ENCODE results near the gene ARHGEF7. TPM values are rescaled to one million over a fixed set of nuclear protein-coding genes. Genes with fewer than 3 reads are reported as not detected.

The ARHGEF7 gene
- total RNA-seq, 2 donors from 2014 or later: 61.7 to 76.0 TPM

- intact Hi-C loops (cut with DNase I): no loop called here
- DNase-seq (ENCODE audit: low spot score): no peak
These were observed 8.1 kb downstream of the ARHGEF7 start for GRCh38 chr13:111123221-111123620.

GRCh38 chr13:111123649-111124048 is 8.5 kb downstream of the ARHGEF7 start:
- no peak for DNase-seq (ENCODE audit: low spot score)
- intact Hi-C loops (cut with DNase I): no loop called here

GRCh38 chr13:111126509-111126908 is 11.4 kb downstream of the ARHGEF7 start:
- DNase-seq (ENCODE audit: low spot score): no peak
- intact Hi-C loops (cut with DNase I): no loop called here

- DNase-seq (ENCODE audit: low spot score): no peak
- intact Hi-C loops (cut with DNase I): no loop called here
These were observed 14.5 kb downstream of the ARHGEF7 start for GRCh38 chr13:111129465-111130115.

- DNase-seq (ENCODE audit: low spot score): no peak
- intact Hi-C loops (cut with DNase I): no loop called here
These were observed 15.0 kb downstream of the ARHGEF7 start for GRCh38 chr13:111130116-111130508.

GRCh38 chr13:111131048-111131447 is 15.9 kb downstream of the ARHGEF7 start:
- intact Hi-C loops (cut with DNase I): no loop called here
- DNase-seq (ENCODE audit: low spot score): no peak

- intact Hi-C loops (cut with DNase I): no loop called here
- no peak for DNase-seq (ENCODE audit: low spot score)
These were observed 16.5 kb downstream of the ARHGEF7 start for GRCh38 chr13:111131611-111132010.

- DNase-seq (ENCODE audit: low spot score): no peak
- intact Hi-C loops (cut with DNase I): no loop called here
These were observed 17.8 kb downstream of the ARHGEF7 start for GRCh38 chr13:111132948-111133347.

GRCh38 chr13:111139452-111139851 is 24.3 kb downstream of the ARHGEF7 start:
- no peak for DNase-seq (ENCODE audit: low spot score)
- intact Hi-C loops (cut with DNase I): no loop called here

GRCh38 chr13:111139873-111140561 is 24.9 kb downstream of the ARHGEF7 start:
- intact Hi-C loops (cut with DNase I): no loop called here
- DNase-seq (ENCODE audit: low spot score): no peak

- intact Hi-C loops (cut with DNase I): no loop called here
- no peak for DNase-seq (ENCODE audit: low spot score)
These were observed 25.5 kb downstream of the ARHGEF7 start for GRCh38 chr13:111140562-111141105.

- no peak for DNase-seq (ENCODE audit: low spot score)
- intact Hi-C loops (cut with DNase I): no loop called here
These were observed 27.4 kb downstream of the ARHGEF7 start for GRCh38 chr13:111142472-111142871.

- DNase-seq (ENCODE audit: low spot score): no peak
- intact Hi-C loops (cut with DNase I): no loop called here
These were observed 28.9 kb downstream of the ARHGEF7 start for GRCh38 chr13:111143865-111144540.

- intact Hi-C loops (cut with DNase I): no loop called here
- DNase-seq (ENCODE audit: low spot score): no peak
These were observed 30.0 kb downstream of the ARHGEF7 start for GRCh38 chr13:111145071-111145470.

- intact Hi-C loops (cut with DNase I): no loop called here
- DNase-seq (ENCODE audit: low spot score): no peak
These were observed 30.4 kb downstream of the ARHGEF7 start for GRCh38 chr13:111145506-111145905.

GRCh38 chr13:111152844-111153243 is 37.7 kb downstream of the ARHGEF7 start:
- intact Hi-C loops (cut with DNase I): loop anchor here (5.0 to 10.0 kb wide), 2 partner anchors 62 to 64 kb away; no protein-coding TSS in a partner anchor
- no peak for DNase-seq (ENCODE audit: low spot score)

- peak; percentile 99 for DNase-seq (ENCODE audit: low spot score)
- intact Hi-C loops (cut with DNase I): loop anchor here (5.0 to 10.0 kb wide), 2 partner anchors 61 to 64 kb away; no protein-coding TSS in a partner anchor
These were observed 38.3 kb downstream of the ARHGEF7 start for GRCh38 chr13:111153279-111153976.

- intact Hi-C loops (cut with DNase I): loop anchor here (5.0 to 10.0 kb wide), 2 partner anchors 61 to 63 kb away; no protein-coding TSS in a partner anchor
- peak; percentile 87 for DNase-seq (ENCODE audit: low spot score)
These were observed 38.8 kb downstream of the ARHGEF7 start for GRCh38 chr13:111153977-111154332.

GRCh38 chr13:111156421-111156820 is 41.3 kb downstream of the ARHGEF7 start:
- DNase-seq (ENCODE audit: low spot score): no peak
- intact Hi-C loops (cut with DNase I): loop anchor here in 1 of 2 donors (10.0 kb wide), 1 partner anchor 58 kb away; no protein-coding TSS in a partner anchor

Measured in posterior vena cava (tissue), 2 donors.